Sigmoid colon (tissue), 4 donors: ENCODE measurements around the gene MET.

Experiments used
- CTCF ChIP-seq, 4 experiments: fragments of 450-650 bp in 3 of 4; fragments of 200-600 bp in 1 of 4; IDR thresholded peaks; one replicate each; pipeline ENCODE4 v1.5.1; 2016 to 2019; ENCODE audit warnings: antibody characterized with exemption in 4 of 4, mild to moderate bottlenecking in 3 of 4, moderate library complexity in 2 of 4
- EP300 ChIP-seq, 4 donors: sonication (generic); formaldehyde crosslinking; IDR thresholded peaks; one replicate each; pipeline ENCODE4 v1.6.1; 2017; ENCODE audit warnings: antibody characterized with exemption in 4 of 4
- POLR2AphosphoS5 ChIP-seq, 4 donors: sonication (generic); formaldehyde crosslinking; IDR thresholded peaks; one replicate each; pipeline ENCODE4 v1.6.1; 2017; ENCODE audit warnings: antibody characterized with exemption in 4 of 4

GRCh38 chr7:116754186-116754585 is 82.2 kb downstream of the MET start:
- TF ChIP-seq CTCF (IDR thresholded peaks at IDR 0.05) = no peak
- no peak for TF ChIP-seq EP300 (IDR thresholded peaks at IDR 0.05)
- TF ChIP-seq POLR2AphosphoS5 (IDR thresholded peaks at IDR 0.05) = no peak
